ENCODE data around the gene PRRT1.

DNA sequence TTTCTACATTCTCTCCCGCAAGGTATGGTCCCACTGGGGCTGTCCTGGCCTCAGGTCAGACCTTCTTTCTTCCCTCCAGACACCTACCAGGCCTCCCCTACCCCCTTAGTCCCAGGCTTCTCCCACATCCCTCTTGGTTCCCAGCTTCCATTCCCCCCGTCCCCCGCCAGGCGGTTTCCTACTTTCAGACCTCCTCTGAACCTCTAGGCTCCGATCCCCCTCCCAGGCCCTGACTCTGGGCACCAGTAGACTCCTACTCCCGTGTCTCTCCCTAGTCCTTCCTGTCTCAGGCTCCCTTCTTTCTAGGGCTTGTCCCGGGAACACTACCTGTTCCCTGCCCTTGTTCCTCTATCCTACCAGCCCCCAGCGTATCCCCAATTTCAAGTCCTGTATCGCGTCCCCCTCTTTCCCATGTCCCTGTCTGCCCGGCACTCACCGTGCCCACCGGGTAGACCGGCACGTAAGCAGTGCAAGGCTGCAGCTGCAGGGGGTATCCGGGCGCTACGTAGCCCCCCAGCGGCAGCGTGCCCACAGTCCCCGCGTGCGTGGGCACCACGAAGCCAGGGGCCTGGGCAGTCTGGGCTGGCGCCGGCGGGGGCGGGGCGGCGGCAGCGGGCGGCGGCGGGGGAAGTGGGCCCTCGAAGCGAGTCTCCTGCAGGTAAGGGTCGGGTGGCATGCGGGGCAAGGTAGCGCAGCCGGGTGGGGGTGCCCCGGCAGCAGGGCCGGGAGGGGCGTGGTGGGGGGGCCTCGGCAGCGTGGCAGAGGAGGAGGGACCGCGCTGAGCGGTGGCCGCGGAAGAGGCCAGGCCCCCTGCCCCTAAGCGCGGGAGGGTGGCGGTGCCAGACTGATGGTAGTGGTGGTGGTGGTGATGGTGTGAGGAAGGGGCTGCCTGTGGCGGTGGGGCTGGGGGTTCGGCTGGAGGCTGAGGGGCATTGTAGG is 1.5 kb downstream of the PRRT1 start:
- TF ChIP-seq ARNT (IDR thresholded peaks at IDR 0.05), result no peak
- no peak for TF ChIP-seq TARDBP (IDR thresholded peaks at IDR 0.05)
- no peak for TF ChIP-seq FOXA1 (IDR thresholded peaks at IDR 0.05)

All from HEK293T (cell line).